ENCODE results near the gene TMEM150A. TPM values are rescaled to one million over a fixed set of nuclear protein-coding genes. Genes with fewer than 3 reads are reported as not detected.

Gene TMEM150A
- total and polyA plus RNA-seq, 2 of the 13 experiments (the other 11 are each of a cell fraction or from before 2014, with no cell fraction given) = 30.1 to 70.4 TPM

DNA sequence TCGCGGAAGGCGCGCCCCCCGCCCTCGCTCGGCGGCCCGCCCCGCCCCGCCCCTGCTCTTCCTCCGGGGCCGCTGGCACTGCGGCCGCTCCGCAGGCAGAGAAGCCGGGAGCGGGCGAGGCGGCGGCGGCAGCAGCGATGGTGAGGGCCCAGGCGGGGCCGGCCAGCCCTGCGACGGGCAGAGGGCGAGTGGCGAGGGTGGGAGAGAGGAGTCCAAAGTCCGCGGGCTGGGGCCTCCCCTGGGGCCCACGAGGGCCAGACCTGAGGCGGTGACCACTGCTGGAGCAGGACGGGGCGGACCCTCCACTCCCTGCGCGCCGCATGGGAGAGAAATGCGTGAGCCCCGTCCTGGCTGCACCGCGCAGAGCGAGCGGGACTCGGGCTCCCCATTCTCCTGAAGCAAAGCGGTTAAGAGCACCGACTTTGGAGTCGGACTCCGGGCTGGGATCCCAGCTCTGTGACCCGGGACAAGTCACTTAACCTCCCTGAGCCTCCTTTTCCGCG, 18.1 kb downstream of the TMEM150A start, which contains the start of gene VAMP5 (continued):
- TF ChIP-seq, protein P1, sequence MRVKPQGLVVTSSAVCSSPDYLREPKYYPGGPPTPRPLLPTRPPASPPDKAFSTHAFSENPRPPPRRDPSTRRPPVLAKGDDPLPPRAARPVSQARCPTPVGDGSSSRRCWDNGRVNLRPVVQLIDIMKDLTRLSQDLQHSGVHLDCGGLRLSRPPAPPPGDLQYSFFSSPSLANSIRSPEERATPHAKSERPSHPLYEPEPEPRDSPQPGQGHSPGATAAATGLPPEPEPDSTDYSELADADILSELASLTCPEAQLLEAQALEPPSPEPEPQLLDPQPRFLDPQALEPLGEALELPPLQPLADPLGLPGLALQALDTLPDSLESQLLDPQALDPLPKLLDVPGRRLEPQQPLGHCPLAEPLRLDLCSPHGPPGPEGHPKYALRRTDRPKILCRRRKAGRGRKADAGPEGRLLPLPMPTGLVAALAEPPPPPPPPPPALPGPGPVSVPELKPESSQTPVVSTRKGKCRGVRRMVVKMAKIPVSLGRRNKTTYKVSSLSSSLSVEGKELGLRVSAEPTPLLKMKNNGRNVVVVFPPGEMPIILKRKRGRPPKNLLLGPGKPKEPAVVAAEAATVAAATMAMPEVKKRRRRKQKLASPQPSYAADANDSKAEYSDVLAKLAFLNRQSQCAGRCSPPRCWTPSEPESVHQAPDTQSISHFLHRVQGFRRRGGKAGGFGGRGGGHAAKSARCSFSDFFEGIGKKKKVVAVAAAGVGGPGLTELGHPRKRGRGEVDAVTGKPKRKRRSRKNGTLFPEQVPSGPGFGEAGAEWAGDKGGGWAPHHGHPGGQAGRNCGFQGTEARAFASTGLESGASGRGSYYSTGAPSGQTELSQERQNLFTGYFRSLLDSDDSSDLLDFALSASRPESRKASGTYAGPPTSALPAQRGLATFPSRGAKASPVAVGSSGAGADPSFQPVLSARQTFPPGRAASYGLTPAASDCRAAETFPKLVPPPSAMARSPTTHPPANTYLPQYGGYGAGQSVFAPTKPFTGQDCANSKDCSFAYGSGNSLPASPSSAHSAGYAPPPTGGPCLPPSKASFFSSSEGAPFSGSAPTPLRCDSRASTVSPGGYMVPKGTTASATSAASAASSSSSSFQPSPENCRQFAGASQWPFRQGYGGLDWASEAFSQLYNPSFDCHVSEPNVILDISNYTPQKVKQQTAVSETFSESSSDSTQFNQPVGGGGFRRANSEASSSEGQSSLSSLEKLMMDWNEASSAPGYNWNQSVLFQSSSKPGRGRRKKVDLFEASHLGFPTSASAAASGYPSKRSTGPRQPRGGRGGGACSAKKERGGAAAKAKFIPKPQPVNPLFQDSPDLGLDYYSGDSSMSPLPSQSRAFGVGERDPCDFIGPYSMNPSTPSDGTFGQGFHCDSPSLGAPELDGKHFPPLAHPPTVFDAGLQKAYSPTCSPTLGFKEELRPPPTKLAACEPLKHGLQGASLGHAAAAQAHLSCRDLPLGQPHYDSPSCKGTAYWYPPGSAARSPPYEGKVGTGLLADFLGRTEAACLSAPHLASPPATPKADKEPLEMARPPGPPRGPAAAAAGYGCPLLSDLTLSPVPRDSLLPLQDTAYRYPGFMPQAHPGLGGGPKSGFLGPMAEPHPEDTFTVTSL (CRISPR knock-in tag; IDR thresholded peaks at IDR 0.05; ENCODE audit: borderline replicate concordance) = no peak
- TF ChIP-seq ZNF234 (CRISPR knock-in tag; conservative IDR thresholded peaks at IDR 0.05) = 0 out of 2 replicates have a peak, but pooled peaks have one; percentile 54
- TF ChIP-seq KLF6 (CRISPR knock-in tag; IDR thresholded peaks at IDR 0.05) = peak; percentile 94
- TF ChIP-seq TOPORS (CRISPR knock-in tag; IDR thresholded peaks at IDR 0.05) = peak; percentile 80
- peak; percentile 49; the same call in 1 of the 2 replicates for TF ChIP-seq HDAC2 (CRISPR knock-in tag; IDR thresholded peaks at IDR 0.05)
- 0 out of 2 replicates have a peak, but pooled peaks have one; percentile 26 for TF ChIP-seq KLF9 (CRISPR knock-in tag; IDR thresholded peaks at IDR 0.05; ENCODE audit: low read depth)
- peak; percentile 48; the same call in 1 of the 2 replicates for TF ChIP-seq ZNF362 (CRISPR knock-in tag; IDR thresholded peaks at IDR 0.05; ENCODE audit: borderline replicate concordance)
- TF ChIP-seq PHF8 (CRISPR knock-in tag; IDR thresholded peaks at IDR 0.05) = peak; percentile 77
- peak; percentile 61; the same call in 1 of the 2 replicates for TF ChIP-seq GATA4 (IDR thresholded peaks at IDR 0.05; ENCODE audit: borderline replicate concordance, low read depth)
- TF ChIP-seq, protein P2, sequence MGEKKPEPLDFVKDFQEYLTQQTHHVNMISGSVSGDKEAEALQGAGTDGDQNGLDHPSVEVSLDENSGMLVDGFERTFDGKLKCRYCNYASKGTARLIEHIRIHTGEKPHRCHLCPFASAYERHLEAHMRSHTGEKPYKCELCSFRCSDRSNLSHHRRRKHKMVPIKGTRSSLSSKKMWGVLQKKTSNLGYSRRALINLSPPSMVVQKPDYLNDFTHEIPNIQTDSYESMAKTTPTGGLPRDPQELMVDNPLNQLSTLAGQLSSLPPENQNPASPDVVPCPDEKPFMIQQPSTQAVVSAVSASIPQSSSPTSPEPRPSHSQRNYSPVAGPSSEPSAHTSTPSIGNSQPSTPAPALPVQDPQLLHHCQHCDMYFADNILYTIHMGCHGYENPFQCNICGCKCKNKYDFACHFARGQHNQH (CRISPR knock-in tag; IDR thresholded peaks at IDR 0.05) = no peak
- peak in 1 of 2 experiments; percentile 82; a peak in 2 of 4 replicates for TF ChIP-seq EP300 (IDR thresholded peaks at IDR 0.05; ENCODE audit: low read depth in 2 of 2, low read length in 2 of 2)
- peak; percentile 48; the same call in 1 of the 2 replicates for TF ChIP-seq EP300 (CRISPR knock-in tag; IDR thresholded peaks at IDR 0.05; ENCODE audit: borderline replicate concordance)
- no peak for TF ChIP-seq NR2F6 (IDR thresholded peaks at IDR 0.05)
- TF ChIP-seq NR2F6 (CRISPR knock-in tag; IDR thresholded peaks at IDR 0.05) = no peak
- TF ChIP-seq NFAT5 (CRISPR knock-in tag; IDR thresholded peaks at IDR 0.05) = peak; percentile 75; the same call in 1 of the 2 replicates
- TF ChIP-seq RAD21 (CRISPR knock-in tag; IDR thresholded peaks at IDR 0.05) = peak; percentile 56
- TF ChIP-seq SP4 (CRISPR knock-in tag; IDR thresholded peaks at IDR 0.05) = no peak; the same call in none of the 2 replicates
- no peak for TF ChIP-seq SIN3B (IDR thresholded peaks at IDR 0.05; ENCODE audit: low read length)
